Smooth muscle cell (in vitro differentiated cells): ENCODE data around the gene GNLY. TPM values are rescaled to one million over a fixed set of nuclear protein-coding genes. Genes with fewer than 3 reads are reported as not detected.
A peak's percentile ranks its signal among the peaks of the same experiment; 100 is the strongest.

Experiments
- DNase-seq: peaks from one replicate; lab custom pipeline; 2025; ENCODE audit not compliant: unreplicated experiment; lab: John Stamatoyannopoulos, UW
- H2AFZ ChIP-seq: fragments of 200-600 bp; sonication (generic); 2 replicates; pipeline ENCODE4 v1.6.0; 2016; ENCODE audit warnings: antibody characterized with exemption, low read depth, mild to moderate bottlenecking
- H3F3A ChIP-seq: fragments of 200-600 bp; sonication (generic); 2 replicates; pipeline ENCODE4 v1.6.0; 2017; ENCODE audit warnings: antibody characterized with exemption, low read depth
- H3K27ac ChIP-seq: fragments of 200-600 bp; sonication (generic); 2 replicates; pipeline ENCODE4 v1.5.1; 2016; ENCODE audit warnings: low read depth, mild to moderate bottlenecking
- H3K27me3 ChIP-seq: fragments of 200-600 bp; sonication (generic); 2 replicates; pipeline ENCODE4 v1.6.1; 2016; ENCODE audit warnings: low read depth, mild to moderate bottlenecking
- H3K36me3 ChIP-seq: fragments of 200-600 bp; sonication (generic); 2 replicates; pipeline ENCODE4 v1.5.1; 2016; ENCODE audit warnings: low read depth
- H3K4me1 ChIP-seq: fragments of 200-600 bp; sonication (generic); 2 replicates; pipeline ENCODE4 v1.5.1; 2016; ENCODE audit warnings: low read depth
- H3K4me2 ChIP-seq: fragments of 200-600 bp; sonication (generic); 2 replicates; pipeline ENCODE4 v1.6.0; 2016; ENCODE audit warnings: mild to moderate bottlenecking
- H3K4me3 ChIP-seq: fragments of 200-600 bp; sonication (generic); 2 replicates; pipeline ENCODE4 v1.5.1; 2016; ENCODE audit warnings: mild to moderate bottlenecking
- H3K79me2 ChIP-seq: fragments of 200-600 bp; sonication (generic); 2 replicates; pipeline ENCODE4 v1.6.0; 2016; ENCODE audit warnings: low read depth, mild to moderate bottlenecking
- H3K9ac ChIP-seq: fragments of 200-600 bp; sonication (generic); 2 replicates; pipeline ENCODE4 v1.6.0; 2016; ENCODE audit warnings: low read depth
- H3K9me3 ChIP-seq: fragments of 200-600 bp; sonication (generic); replicated peaks from 2 replicates; pipeline ENCODE4 v1.5.1; 2016; ENCODE audit warnings: low read depth
- H4K20me1 ChIP-seq: fragments of 200-600 bp; sonication (generic); 2 replicates; pipeline ENCODE4 v1.6.0; 2016; ENCODE audit warnings: low read depth
- WGBS: methylation state at CpG from one replicate; pipeline ENCODE4 v1.1.7; 2016; ENCODE audit warnings: low lambda C conversion rate; 5-methylcytosine and 5-hydroxymethylcytosine counted together
- polyA plus RNA-seq: library from polyadenylated mRNA; unstranded; fragments of >200 nt; fragmentation: Nextera tagmentation; extraction: Ambion mirVana; gene quantifications from 2 replicates; pipeline ENCODE4 v1.2.1, GENCODE V29; 2016
- total RNA-seq: library from RNA; depleted of rRNA; stranded (reverse); fragments of >200 nt; gene quantifications from 2 replicates; pipeline ENCODE4 v1.2.3, GENCODE V29; 2014
- TF ChIP-seq, protein P1 (sequence below): fragments of 200-600 bp; sonication (generic); IDR thresholded peaks from 2 replicates; pipeline ENCODE4 v1.5.1; 2017; ENCODE audit warnings: borderline replicate concordance, mild to moderate bottlenecking, antibody characterized with exemption; ENCODE audit not compliant: insufficient read depth, poor library complexity, severe bottlenecking

The GNLY gene
- total and polyA plus RNA-seq, 2 experiments from 2014 or later, result not detected

DNA sequence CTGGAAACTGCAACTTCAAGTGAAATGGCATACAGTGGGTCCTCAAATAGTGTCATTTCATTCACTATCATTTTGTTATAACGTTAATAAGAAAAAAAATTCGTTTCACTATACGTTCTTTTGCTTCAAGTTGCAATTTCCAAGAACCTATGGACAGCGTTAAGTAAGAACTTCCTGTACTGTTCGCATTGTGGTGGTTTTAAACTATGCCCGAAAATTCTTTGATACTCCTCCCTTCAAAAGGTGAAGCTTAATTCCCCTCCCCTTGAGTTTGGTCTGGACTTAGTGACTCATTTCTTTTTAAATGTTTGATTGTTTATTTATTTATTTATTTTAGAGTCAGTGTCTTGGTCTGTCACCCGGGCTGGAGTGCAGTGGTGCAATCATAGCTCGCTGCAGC is 20.7 kb downstream of the GNLY start:
- TF ChIP-seq, protein P1, sequence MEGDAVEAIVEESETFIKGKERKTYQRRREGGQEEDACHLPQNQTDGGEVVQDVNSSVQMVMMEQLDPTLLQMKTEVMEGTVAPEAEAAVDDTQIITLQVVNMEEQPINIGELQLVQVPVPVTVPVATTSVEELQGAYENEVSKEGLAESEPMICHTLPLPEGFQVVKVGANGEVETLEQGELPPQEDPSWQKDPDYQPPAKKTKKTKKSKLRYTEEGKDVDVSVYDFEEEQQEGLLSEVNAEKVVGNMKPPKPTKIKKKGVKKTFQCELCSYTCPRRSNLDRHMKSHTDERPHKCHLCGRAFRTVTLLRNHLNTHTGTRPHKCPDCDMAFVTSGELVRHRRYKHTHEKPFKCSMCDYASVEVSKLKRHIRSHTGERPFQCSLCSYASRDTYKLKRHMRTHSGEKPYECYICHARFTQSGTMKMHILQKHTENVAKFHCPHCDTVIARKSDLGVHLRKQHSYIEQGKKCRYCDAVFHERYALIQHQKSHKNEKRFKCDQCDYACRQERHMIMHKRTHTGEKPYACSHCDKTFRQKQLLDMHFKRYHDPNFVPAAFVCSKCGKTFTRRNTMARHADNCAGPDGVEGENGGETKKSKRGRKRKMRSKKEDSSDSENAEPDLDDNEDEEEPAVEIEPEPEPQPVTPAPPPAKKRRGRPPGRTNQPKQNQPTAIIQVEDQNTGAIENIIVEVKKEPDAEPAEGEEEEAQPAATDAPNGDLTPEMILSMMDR, result no peak
- Histone ChIP-seq H3K4me1 (peaks cover 12% of the 10 kb centered on the region), H4K20me1 (no peaks in the 10 kb centered on the region), H3K79me2 (no peaks in the 10 kb centered on the region), H3K9ac (no peak overlapping the region), H3F3A (no peaks in the 10 kb centered on the region), H3K27ac (no peak overlapping the region), H3K4me2 (no peak overlapping the region), H3K9me3 (no peaks in the 10 kb centered on the region), H3K27me3 (no peaks in the 10 kb centered on the region), H2AFZ (no peak overlapping the region), H3K36me3 (no peaks in the 10 kb centered on the region), H3K4me3 (no peak overlapping the region)
- no peak for DNase-seq
- 88% methylated on average over 8 of the region's 8 CpGs for WGBS

DNA sequence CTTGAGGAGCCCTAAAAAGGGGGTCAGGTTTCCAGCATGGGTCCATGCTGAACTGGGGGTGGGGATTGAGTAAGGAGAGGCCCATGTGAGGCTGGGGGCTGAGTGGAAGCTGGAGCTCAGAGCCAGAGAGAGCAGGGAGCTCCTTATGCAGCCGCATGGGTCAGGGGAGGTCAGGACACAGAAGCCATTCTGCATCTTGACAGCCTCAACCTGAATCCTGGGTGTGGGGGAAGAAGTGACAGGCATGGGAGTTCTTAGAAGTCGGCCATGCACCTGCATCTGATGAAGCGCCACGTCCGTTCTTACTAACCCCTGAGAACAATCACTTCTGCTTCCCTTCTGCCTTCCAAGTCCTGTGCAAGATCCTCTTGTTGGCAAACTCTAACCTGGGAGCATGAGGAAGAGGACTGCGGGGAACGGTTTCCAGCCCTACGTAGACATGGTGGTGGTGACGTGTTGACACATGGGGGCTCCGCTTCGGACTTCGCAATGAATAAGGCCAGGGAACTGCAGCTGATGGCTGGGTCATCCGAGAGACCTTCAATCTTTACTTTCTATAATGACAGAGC is 22.3 kb downstream of the GNLY start:
- H2AFZ ChIP-seq, result no peak overlapping the region
- H3F3A ChIP-seq, result no peaks in the 10 kb centered on the region
- H3K4me1 ChIP-seq, result peaks cover 12% of the 10 kb centered on the region
- no peak overlapping the region for H3K9ac ChIP-seq
- no peak overlapping the region for H3K27ac ChIP-seq
- H3K79me2 ChIP-seq, result no peaks in the 10 kb centered on the region
- H4K20me1 ChIP-seq, result no peaks in the 10 kb centered on the region
- WGBS, result 81% methylated on average over 13 of the region's 13 CpGs
- H3K27me3 ChIP-seq, result no peaks in the 10 kb centered on the region
- DNase-seq, result no peak
- H3K4me3 ChIP-seq, result no peak overlapping the region
- H3K4me2 ChIP-seq, result no peak overlapping the region
- no peaks in the 10 kb centered on the region for H3K36me3 ChIP-seq
- TF ChIP-seq, protein P1, result no peak
- H3K9me3 ChIP-seq, result no peaks in the 10 kb centered on the region

DNA sequence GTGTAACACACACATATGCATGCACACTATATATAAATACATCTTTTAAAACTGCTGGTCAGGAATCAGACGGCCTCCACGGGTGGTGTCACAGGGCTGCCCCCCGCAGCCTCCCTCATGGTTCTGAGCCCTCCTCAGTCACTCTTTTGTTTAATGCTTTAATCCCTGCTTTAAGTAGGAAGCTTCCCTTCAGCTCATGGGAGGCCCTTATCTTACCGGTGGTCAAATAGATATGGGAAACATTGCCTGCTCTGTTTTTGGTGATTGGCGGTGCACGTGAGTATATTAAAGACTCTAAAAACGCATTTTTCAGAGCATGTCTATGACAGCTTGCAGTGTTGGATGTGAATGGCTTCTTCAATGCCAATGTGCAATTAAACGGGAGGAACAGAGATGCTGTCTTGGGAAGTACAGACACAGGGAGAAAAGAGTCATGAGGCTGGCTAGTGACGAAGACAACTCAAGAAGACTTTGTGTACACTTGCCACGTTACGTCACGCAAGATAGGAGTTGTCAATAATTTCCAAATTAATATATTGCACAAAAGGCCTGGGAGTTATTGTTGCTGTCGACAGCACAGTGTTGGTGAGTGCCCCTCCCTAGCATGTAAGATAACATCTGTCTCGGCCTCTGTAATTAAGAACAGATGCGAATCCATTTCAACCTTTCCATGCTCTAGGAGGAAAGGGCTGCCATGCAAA is 23.3 kb downstream of the GNLY start:
- Histone ChIP-seq H3F3A (no peaks in the 10 kb centered on the region), H3K27ac (no peak overlapping the region), H3K36me3 (no peaks in the 10 kb centered on the region), H3K4me1 (peaks cover 12% of the 10 kb centered on the region), H3K27me3 (no peaks in the 10 kb centered on the region), H3K4me3 (no peak overlapping the region), H3K9me3 (no peaks in the 10 kb centered on the region), H4K20me1 (no peaks in the 10 kb centered on the region), H3K79me2 (no peaks in the 10 kb centered on the region), H2AFZ (no peak overlapping the region), H3K4me2 (peak overlapping the region; percentile 48), H3K9ac (no peak overlapping the region)
- DNase-seq, result no peak
- WGBS, result 36% methylated on average over 15 of the region's 15 CpGs
- TF ChIP-seq, protein P1, result no peak

DNA sequence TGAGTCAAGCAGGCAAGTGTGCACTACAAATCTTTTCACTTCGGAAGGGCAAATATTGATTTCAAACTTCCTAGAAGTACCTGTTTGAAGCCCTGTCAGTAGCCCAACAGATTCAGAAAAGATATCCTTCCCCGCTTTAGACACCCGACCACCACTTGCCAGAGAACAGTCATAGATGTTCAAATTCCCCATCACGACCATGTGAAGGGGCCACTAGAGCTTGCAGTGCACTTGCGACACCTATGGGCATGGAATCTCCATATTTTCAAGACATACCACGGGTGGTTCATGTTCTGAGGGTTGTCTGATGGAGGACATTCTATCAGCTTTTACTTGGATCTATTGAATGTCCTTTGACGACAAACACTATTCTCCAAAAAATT is 23.8 kb downstream of the GNLY start:
- Histone ChIP-seq H3K9me3 (no peaks in the 10 kb centered on the region), H3K9ac (no peak overlapping the region), H3K79me2 (no peaks in the 10 kb centered on the region), H3K4me3 (no peak overlapping the region), H3K27ac (no peak overlapping the region), H4K20me1 (no peaks in the 10 kb centered on the region), H2AFZ (no peak overlapping the region), H3K27me3 (no peaks in the 10 kb centered on the region), H3K4me1 (peaks cover 12% of the 10 kb centered on the region), H3K36me3 (no peaks in the 10 kb centered on the region), H3K4me2 (peak overlapping the region; percentile 48), H3F3A (no peaks in the 10 kb centered on the region)
- WGBS, result 83% methylated on average over 7 of the region's 7 CpGs
- DNase-seq, result no peak
- TF ChIP-seq, protein P1, result no peak
